GM19193 (cell line): ENCODE data around the gene BGN.

Experiments used
- POLR2A ChIP-seq: IDR thresholded peaks from 4 replicates; pipeline ENCODE4 v1.6.1; 2011; ENCODE audit not compliant: insufficient read depth, insufficient read length; ENCODE audit errors: extremely low read depth

The BGN gene

DNA sequence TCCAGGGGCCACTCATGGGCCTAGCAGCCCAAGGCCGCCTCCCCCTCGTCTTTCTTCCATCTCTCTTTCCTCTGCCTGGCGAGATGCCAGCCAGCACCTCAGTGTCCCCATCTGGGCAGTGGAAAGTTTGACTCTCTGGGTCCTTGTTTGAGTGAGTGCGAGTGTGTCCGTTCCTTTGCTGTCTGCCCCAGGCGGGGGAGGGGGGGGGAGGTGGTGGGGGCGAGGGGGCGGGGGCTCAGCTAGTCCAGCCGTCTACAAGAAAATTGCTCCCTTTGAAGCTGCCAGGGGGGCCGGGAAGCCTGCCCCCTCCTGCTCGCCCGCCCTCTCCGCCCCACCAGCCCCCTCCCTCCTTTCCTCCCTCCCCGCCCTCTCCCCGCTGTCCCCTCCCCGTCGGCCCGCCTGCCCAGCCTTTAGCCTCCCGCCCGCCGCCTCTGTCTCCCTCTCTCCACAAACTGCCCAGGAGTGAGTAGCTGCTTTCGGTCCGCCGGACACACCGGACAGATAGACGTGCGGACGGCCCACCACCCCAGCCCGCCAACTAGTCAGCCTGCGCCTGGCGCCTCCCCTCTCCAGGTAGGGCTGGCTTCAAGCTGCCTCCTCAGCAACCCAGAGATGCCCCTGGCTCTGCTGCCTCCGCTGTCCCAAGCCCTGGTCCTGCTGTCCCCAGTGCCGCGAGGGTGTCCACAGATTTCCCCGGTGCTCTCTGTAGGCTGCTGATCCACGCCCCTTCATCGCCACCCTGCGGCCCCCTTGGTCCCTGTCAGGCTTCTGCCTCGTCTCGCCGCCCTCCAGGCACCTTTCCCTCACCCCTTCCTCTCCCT is at the start of gene BGN:
BGN (plus strand) TSS at position 440 of the 821 bp plus-strand sequence. CDS start 9,652 bp downstream, outside the sequence.
- TF ChIP-seq POLR2A = no peak

DNA sequence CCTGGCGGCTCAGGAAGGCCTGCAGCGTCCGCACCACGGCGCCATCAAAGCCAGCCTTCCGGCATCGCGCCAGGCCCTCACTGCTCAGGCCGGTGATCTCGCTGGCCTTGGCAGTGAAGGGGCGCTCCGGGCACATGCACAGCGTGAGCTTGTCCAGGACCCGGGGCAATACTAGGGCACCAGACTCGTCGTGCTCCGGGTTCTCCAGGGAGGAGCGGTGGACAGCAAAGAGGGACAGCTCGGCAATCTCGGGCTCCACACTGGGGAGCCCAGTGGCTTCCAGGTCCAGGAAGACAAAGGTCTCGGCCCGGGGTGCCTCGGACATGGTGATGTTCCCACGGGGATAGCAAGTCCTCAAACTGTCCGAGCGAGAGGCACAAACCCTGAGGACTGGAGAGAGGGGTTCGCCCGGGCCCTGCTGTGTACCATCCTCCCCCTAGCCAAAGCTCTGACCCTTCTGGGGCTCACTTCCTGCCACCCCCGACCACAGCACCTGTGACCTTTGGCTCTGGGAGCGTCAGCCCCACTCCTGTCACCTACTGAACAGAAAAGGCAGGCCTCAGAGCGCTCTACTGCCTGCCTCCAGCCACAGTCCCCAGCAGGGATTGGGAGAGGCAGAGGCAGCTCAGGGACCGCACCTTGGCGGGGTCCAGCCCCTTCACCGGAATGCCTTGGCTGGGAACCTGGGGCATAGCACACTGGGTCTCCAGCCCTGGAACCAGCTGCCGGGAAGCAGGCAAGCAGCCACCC is 49.5 kb upstream of the BGN start:
- no peak for TF ChIP-seq POLR2A

DNA sequence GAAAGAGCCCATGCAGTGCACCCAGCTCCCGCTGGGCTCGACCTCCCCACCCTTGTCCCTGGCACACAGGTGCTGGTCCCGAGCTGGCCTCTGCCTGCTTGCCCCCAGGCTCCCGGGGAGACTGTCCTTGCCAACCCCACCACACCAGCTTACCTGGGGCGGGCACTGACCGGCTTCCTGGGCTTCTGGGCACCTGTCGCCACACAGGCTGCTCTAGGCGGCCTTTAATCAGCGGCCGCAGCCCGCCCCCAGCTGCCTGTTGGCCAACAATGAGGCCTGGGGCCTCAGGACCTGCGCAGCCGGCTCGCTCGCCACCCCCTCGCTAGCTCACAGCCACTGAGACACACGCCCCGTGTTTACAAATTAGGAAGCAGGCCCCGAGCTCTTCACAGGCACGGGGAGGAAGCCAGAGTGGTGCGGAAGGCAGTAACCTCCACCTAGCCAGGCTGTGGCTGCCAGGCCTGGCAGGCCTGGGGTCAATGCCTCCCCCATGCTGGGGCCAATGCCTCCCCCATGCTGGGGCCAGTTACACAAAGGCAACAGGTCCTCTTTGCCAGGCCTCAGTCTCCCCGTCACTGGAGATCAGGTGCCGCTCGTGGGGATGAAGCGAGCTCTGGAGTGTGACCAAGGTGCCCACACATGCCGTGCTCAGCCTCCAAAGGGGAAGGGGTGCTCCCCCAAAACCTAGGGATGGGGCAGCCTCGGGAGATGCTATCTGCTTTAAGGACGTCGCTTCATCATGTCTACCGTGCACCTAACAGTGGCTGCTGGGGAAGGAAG is 48.7 kb upstream of the BGN start, which contains the start of gene TREX2:
TREX2 (minus strand) TSS at position 201 of the 780 bp plus-strand sequence. CDS start 626 bp downstream, outside the sequence.
- no peak for TF ChIP-seq POLR2A

DNA sequence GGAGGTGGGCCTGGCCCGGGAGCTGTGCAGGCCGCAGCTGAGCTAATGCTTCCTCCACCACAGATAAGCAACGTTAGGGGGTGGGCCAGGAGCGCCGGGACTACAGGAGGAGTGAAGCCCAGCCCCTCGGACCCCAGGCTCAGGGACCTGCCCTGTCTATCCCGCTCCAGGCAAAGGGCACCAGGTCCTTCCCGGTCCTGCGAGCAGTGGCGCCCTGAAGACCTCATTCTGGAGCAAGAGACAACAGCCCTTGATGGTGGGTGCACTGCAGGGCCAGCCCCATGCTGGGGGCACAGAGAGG is 48.2 kb upstream of the BGN start:
- no peak for TF ChIP-seq POLR2A

DNA sequence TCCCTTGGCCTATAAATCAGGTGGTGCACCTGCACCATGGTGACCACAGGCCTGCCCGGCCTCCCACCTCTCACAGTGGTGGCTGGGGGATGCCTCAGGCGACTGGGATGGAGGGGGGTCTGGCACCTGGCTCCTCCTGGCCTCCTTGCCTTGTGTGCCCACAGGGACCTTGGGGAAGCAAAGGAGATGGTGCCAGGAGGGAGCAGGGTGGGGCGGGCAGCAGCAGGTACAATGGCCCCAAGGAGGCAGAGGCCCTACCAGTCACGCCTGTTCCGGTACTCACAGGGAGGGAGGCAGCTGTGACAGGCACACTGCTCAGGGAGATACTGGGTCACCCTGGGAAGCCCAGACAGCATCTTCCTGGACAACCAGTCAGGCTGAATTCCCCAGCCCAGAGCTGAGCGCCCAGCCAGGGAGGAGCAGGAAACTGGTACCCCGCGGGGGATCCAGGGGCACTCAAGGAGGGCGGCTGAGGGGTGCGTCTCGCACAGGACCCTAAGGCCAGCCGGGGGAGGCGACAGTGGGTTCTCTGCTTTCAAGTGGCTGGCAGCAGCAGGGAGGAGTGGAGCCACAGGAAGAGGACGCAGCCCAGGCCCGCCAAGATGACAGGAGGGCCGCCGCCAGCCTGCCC is 47.7 kb upstream of the BGN start:
- TF ChIP-seq POLR2A = no peak

GRCh38 chrX:153447581-153447960 is 47.2 kb upstream of the BGN start:
- TF ChIP-seq POLR2A = no peak

DNA sequence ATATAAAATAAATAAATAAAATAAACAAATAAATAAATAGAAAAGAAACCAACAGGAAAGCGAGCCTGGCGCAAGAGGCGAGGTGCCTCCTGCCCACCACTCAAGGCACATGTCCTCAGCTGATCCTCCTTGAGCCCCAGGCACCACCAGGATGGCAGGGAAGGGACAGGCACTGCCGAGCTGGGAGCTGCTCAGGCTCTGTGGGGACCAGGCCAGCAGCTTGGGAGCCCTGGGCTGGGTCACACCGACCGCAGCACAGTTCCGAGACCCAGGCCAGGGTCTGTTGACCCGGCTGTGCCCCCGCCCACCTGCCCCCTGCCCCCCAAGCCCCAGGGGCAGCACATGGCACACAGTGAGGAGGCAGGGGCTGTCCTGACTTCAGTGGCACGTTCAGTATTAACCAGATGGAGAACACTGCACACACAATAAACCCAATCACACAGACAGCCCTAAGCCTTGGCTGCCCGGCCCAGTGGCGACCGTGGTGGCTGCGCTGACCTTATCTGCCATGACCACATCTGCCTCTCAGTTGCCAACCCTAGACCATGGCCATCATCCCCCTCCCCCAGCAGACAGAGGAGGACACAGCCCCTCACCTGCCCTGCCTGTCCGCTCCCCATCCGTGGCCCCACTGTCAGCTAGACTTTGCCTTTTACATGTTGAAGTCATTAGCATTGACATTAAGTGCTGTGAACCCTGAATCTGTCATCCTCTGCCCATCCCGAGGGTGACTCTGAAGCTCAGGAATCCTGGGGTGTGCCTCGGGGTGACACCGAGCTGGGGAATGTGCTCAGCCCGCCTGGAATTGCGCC is 46.0 kb upstream of the BGN start:
- no peak for TF ChIP-seq POLR2A

GRCh38 chrX:153449368-153450113 is 45.2 kb upstream of the BGN start:
- no peak for TF ChIP-seq POLR2A

GRCh38 chrX:153450114-153450948 is 44.4 kb upstream of the BGN start:
- TF ChIP-seq POLR2A = no peak

- TF ChIP-seq POLR2A = no peak
These were observed 43.9 kb upstream of the BGN start for GRCh38 chrX:153450949-153451277.

- TF ChIP-seq POLR2A = no peak
These were observed 39.8 kb upstream of the BGN start for GRCh38 chrX:153454901-153455550.

GRCh38 chrX:153455571-153455970 is 39.2 kb upstream of the BGN start:
- no peak for TF ChIP-seq POLR2A
